Endometrial microvascular endothelial cells (primary cell): ENCODE data around the gene EXOC3L2. TPM values are rescaled to one million over a fixed set of nuclear protein-coding genes. Genes with fewer than 3 reads are reported as not detected.
"Not testable (repeated sequence)": the region's sequence is repeated elsewhere in the genome, so short reads cannot be mapped to it uniquely, and the experiment has no call there.

Source experiments
- in situ Hi-C: cut with HindIII; loops from 2 replicates; pipeline ENCODE4 v1.10.0; 2017; ENCODE audit warnings: low sequenced_read_pairs, low pct_unique_long_range_greater_than_20kb; ENCODE audit errors: inconsistent ontology term
- total RNA-seq: library from RNA; depleted of rRNA; stranded (reverse); fragments of >200 nt; gene quantifications from one replicate; pipeline ENCODE4 v1.2.3, GENCODE V29; 2015; ENCODE audit errors: inconsistent ontology term

EXOC3L2 gene
- total RNA-seq, 1 donor from 2014 or later: 2.5 TPM

DNA sequence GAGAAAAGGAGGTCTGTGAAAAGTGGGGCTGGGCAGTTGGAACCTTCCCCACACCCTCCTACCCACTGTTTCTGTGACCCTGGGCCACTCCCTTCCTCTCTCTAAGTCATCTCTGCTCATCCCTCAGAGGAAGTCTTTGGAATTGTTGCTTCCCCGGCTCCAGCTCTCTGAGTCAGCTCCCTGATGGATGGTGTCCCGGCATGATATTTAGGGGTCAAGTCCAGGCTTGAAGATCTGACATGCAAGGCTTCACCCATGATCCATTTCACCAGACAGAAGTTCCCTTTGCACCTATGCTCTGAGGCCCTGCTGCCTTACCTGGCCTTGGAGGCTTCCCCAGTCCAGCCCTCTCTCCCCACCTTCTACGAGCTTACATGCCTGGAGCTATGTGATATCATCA lies 13.3 kb downstream of the EXOC3L2 start:
- in situ Hi-C loops: no loop called here

DNA sequence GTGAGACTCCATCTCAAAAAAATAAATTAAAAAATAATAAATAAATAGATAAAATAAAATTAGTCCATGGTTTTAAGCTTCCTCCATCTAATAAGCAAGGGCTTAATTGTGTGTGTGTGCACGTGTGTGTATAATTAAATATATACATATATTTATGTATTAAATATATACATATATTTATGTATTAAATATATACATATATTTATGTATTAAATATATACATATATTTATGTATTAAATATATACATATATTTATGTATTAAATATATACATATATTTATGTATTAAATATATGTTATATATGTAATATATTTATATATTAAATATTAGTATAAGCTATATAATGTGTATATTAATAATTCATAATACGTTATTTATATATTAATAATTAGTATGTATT lies 16.2 kb downstream of the EXOC3L2 start:
- in situ Hi-C loops: not testable (repeated sequence)

DNA sequence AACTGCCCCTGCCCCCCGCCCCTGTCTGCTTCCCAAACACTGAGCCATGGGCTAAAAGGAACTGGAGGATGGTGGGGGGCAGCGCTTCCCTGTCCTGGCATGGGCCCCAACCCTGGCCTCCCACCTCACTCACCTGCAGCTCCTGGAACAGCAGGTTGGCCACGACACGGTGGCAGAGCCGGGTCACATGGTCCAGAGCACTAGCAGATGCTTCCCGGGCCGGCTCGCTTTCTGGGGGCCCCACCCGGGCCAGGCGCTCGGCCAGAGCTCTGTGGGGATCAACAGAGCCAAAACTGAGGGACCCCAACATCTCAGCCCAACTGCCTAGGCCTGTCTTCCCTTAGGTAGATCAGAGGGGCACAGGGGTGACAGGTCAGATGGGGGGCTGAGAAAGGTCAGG lies 20.6 kb downstream of the EXOC3L2 start:
- in situ Hi-C loops: no loop called here

DNA sequence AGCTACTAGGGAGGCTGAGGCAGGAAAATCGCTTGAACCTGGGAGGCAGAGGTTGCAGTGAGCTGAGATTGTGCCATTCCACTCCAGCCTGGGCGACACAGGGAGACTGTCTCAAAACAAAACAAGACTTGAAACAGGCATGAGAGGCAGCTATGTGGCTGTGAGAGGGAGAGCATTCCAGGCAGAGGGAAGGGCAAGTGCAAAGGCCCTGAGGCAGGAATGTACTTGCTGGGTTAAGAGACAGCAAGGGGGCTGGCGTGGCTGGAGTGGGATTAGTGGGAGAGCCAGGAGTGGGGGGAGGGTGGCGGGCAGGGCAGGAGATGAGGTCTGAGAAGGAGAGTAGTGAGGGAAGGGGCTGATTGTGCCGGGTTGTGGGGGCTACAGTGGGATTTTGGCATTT lies 21.3 kb downstream of the EXOC3L2 start:
- in situ Hi-C loops: no loop called here

DNA sequence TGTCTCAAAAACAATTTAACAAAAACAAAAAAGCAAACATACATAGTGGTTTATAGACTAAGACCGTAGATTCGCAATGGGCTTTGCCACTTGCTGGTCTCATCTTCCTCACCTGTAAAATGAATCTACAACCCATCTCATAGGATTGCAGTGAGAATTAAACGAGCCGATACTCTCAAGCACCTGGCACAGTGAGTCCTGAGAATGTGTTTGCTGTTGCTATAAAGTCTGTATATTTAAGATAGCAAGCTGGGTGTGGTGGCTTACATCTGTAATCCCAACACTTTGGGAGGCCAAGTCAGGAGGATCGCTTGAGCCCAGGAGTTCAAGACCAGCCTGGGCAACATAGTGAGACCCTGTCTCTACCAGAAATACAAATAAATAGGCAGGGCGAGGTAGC lies 22.5 kb downstream of the EXOC3L2 start:
- in situ Hi-C loops: no loop called here

DNA sequence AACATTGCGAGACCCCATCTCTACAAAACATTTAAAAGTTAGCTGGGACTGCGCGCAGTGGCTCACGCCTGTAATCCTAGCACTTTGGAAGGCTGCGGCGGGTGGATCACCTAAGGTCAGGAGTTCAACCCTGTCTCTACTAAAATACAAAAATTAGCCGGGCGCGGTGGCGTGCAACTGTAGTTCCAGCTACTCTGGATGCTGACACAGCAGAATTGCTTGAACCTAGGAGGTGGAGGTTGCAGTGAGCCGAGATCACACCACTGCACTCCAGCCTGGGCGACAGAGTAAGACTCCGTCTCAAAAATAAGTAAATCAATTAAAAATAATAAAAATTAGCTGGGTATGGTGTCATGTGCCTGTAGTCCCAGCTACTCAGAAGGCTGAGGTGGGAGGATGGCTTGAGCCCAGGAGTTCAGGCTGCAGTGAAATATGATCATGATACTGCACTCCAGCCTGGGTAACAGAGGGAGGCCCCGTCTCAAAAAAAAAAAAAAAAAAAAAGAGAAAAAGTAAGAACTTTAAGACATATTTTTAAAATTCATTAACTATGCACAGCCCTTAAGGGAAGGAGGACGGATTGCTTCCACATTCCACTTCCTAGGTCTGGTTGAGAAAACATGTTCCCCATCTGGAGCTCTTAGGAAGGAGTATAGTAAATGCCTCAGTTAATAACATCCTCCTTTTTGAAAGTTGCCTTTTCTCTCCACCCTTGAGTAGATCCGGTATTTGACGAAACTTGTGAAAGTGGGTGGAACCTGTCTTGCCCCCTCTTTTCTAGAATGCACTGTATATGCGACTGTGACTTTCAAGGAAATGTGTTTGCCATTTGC lies 26.1 kb downstream of the EXOC3L2 start:
- in situ Hi-C loops: no loop called here

DNA sequence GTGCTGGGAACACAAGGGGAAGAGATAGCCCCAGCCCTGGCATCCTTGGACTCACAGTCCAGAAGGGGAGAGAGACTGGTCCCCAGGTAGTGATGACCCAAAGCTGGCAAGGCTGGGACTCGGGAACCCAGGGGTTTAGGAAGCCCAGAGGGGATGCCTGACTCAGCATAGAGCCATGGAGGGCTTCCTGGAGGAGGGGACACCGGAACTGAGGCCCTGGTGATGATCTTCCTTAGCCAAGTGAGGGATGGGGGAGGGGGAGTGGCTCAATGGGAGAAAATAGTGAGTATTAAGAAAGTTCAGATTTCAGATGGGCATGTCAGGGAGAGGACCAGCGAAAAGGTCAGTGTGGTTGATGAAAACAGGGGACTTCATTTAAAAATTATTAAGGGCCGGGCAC lies 26.8 kb downstream of the EXOC3L2 start:
- in situ Hi-C loops: no loop called here

DNA sequence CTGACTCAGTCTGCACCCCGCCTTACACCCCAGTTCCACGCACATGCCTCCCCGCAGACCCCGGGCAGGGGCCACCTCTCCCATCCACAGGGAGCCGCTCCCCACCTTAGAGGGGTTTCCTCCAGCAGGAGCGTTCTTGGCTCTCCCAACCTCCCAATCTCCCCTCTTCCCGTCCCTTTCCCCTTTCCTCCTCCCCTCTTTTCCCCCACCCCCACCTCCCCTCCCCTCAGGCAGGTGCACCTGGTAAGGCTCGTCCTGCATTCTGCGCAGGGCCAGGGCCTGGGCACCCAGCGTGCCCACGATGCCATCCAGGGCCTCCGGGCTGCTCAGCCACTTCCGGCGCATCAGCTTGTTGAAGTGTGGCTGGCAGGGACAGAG lies 27.3 kb downstream of the EXOC3L2 start:
- in situ Hi-C loops: no loop called here

DNA sequence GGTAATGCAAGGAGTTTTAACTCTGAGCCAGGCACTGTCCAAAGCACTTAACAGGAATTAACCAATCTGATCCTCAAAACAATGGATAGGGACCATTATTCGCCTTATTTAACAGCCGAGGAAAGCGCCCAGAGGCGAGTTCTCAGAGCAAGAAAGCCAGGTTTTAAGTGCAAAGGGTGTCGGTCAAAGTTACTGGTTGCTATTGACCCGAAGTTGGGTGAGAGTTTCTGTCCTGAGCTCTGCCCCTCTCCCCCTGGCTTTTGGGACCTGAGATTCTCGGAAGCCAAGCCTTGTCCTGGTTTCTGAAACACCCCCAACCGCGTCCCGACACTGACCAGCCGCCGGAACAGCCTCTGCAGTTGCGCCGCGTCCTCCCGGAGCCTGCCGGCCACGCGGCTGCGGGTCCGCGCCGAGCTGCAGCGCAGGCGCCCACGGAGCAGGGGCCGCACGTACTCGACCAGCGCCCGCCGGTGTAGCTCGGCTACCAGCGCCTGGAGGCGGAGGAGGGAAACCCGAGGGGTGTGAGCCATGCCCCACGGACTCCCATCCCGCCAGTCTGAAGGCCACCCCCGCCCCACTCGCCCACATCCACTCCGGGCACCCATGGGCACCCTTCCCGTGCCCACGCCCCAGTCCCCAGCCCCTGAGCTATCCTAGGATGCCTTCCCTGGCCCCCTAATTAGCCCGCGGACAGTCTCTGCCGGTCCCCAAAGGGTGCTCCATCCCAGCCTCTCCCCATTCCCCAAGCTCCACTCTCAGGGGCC lies 27.8 kb downstream of the EXOC3L2 start:
- in situ Hi-C loops: no loop called here

DNA sequence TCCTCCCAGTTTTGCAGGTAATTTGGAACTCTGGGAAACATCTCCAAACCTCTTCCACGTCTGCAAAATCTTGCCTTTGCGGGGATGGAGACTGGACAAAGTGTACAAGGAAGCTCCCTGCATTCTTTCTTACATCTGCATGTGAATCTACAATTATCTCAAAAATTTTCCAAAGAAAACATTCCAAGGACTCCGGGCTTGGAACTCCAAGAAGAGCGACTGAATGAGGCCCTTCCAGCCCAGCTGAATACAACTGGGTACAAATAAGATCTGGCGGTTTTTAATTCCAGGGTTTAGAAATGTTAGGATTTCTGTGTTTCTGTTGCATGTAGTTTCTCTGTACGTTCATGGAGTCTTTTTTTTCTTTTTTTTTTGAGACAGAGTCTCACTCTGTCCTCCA lies 28.5 kb downstream of the EXOC3L2 start:
- in situ Hi-C loops: no loop called here

DNA sequence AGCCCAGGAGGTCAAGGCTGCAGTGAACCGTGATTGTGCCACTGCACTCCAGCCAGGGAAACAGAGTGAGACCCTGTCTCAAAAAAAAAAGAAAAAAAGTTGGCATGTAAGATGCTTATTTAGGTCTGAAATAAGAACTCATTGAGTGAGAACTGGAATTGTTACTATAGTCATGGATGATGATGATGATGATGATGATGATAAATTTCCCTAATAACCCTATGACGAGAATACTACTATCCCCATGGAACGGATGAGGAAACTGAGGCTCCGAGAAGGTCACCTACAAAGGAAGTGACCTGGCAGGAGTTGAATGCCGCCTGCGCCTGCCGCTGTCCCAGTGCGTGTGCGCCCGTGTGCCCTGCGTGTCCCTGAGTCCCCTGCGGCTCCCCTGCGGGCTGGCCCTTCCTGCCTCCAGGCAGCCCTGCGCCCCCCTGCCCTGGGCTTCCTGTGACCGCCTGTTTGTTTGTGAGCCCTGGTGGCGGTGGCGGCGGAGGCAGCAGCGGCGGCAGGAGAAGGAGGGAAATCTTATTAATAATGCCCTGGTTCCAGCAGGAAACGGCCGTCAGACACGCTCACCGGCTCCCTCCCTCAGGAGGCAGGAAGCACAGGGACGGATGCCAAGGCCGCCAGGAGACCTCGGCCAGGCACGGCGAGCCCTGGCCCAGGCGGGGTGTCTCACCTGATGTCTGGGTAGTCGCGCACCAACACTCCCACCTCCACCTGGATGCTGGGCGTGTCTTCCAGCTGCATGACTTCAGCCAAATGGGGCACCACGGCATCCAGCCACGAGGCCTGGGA lies 29.6 kb downstream of the EXOC3L2 start:
- in situ Hi-C loops: no loop called here

DNA sequence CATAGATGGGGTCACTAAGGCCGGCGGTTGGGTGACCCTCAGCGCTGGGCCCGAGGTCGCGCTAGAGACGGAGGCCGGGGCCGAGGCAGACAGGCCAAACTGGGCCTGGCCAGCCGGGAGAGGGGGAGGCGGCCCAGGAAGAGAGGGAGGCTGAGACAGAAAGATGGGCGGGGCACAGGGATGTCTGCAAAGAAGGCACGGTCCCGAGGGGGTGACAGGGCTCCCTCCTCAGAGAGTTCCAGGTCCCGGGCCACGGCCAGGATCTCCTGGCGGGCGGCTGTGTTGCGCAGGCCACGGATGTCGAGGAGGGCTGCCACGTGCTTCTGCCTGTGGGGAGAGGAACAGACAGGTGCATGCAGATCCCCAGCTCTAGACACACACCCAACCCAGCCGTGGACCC lies 32.2 kb downstream of the EXOC3L2 start:
- in situ Hi-C loops: no loop called here

DNA sequence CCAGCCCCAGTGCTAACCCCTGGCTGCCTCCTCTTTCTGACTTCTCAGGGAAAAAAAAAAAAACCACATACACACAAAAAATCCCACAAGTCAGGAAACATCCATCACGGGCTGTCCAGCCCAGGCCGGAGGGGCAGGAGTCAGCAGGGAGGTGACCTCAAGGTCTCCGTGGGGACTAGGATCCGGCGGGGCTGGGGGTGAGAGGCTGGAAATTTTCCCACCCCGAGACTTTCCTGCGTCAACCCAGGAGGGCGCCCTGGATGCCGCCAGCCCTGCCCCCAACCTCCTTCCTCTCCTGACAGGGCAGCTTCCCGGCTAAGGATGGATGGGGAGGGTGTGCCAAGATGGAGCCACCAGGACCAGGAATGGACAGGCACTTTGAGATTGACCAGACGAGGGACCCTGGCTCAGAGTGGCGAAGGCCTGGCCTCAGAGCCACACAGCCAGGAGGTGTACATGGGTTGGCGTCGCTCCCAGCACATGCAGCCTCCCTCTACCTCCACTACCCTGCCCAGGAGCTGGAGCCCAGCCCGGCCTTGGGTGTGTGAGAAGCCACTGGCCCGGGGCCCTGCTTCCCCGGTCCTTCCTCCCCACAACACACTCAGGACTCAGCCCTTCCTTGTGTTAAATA lies 33.3 kb downstream of the EXOC3L2 start:
- in situ Hi-C loops: no loop called here

DNA sequence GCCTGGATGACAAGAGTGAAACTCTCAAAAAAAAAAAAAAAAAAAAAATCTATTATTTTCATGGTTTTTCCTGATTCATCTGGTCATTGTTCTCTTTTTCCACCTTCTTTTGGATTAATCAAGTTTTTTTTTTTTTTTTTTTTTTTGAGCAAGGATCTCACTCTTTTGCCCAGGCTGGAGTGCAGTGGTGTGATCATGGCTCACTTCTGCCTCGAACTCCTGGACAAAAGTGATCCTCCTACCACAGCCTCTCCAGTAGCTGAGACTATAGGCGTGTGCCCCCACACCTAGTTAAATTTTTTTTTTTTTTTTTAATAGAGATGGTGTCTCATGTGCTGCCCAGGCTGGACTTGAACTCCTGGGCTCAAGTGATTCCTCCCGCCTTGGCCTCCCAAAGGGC lies 38.9 kb downstream of the EXOC3L2 start:
- in situ Hi-C loops: no loop called here

DNA sequence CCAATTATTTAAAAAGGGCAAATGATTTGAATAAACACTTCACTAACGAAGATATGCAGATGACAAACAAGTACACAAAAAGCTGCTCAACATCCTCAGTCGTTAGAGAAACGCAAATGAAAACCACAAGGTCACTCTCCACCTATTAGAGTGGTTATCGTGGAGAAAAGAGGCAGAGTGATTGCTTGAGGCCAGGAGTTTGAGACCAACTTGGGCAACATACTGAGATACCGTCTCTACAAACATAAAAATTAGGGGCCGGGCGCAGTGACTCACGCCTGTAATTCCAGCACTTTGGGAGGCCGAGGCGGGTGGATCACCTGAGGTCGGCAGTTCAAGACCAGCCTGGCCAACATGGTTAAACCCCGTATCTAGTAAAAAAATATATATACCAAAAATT lies 39.4 kb downstream of the EXOC3L2 start:
- in situ Hi-C loops: no loop called here

DNA sequence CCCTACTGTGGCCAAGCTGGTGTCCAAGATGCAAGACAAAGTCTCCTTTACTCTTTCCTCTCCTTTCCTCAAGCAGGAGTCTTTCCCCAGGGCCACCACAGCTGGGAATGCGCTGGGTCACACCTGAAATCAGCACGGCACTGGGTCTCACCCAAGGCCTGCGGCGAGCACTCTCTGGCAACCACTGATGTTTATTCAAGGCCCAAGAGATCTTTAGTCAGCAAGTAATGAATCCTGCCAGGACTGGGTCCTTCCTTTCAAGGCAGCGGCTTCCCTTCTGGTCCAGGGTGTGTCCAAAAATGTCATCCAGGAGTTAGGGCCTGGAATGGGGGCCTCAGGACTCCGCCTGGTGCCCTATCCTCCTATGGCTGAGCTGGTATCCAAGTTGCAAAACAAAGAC lies 42.6 kb downstream of the EXOC3L2 start:
- in situ Hi-C loops: no loop called here

DNA sequence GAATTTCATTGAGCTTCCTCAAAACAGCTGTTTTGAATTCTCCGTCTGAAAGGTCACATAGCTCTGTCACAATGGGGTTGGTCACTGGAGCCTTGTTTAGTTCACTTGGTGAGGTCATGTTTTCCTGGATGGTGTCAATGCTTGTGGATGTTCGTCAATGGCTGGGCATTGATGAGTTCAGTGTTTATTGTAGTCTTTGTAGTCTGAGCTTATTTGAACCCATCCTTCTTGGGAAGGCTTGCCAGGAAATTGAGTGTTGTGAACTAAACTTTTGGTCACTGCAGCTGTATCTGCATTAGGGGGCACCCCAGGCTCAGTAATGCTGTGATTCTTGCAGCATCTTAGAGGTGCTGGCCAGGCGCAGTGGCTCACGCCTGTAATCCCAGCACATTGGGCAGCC lies 44.6 kb downstream of the EXOC3L2 start:
- in situ Hi-C loops: no loop called here

DNA sequence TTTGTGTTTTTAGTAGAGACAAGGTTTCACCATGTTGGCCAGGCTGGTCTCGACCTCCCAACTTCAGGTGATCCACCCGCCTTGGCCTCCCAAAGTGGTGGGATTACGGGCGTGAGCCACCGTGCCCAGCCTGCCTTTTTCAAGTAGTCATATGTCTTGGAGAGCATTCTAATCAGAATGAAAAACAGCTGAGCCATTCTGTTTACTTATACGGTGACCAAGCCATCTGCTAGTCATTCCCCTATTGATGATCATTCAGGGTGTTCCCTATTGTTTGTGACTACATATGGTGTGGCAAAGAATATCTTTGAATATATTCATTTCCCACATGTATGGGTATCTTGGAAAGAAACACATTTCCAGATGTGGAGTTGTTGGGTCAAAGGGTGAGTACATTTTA lies 49.4 kb downstream of the EXOC3L2 start:
- in situ Hi-C loops: no loop called here

DNA sequence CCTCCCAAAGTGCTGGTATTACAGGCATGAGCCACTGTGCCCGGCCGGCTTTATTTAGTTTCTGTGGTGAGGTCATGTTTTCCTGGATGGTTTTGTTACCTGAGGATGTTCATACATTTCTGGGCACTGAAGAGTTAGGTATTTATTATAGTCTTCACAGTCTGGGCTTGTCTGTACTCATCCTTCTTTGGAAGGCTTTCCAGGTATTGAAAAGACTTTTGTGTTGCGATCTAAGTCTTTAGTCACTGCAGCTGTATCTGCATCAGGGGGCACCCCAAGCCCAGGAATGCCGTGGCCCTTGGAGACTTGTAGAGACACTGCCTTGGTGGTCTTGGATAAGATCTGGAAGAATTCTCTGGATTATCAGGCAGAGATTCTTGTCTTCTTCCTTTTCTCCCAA lies 53.8 kb downstream of the EXOC3L2 start:
- in situ Hi-C loops: no loop called here
